D721Med (cell line): Measurements from ENCODE around the gene AGPAT3.

ENCODE experiments used
- DNase-seq: peaks from one replicate; pipeline ENCODE4 v3.0.0; 2011; ENCODE audit warnings: low spot score; ENCODE audit not compliant: insufficient read length
- FAIRE-seq: peaks from 2 replicates; lab custom pipeline; 2011; peaks lifted over from hg19 to GRCh38; lab: Jason Lieb, UNC
- TF ChIP-seq, protein P1 (sequence below): IDR thresholded peaks from 2 replicates; pipeline ENCODE4 v1.5.1; 2012; ENCODE audit warnings: mild to moderate bottlenecking, control low read depth; ENCODE audit not compliant: insufficient read depth; ENCODE audit errors: missing control alignments

The AGPAT3 gene

DNA sequence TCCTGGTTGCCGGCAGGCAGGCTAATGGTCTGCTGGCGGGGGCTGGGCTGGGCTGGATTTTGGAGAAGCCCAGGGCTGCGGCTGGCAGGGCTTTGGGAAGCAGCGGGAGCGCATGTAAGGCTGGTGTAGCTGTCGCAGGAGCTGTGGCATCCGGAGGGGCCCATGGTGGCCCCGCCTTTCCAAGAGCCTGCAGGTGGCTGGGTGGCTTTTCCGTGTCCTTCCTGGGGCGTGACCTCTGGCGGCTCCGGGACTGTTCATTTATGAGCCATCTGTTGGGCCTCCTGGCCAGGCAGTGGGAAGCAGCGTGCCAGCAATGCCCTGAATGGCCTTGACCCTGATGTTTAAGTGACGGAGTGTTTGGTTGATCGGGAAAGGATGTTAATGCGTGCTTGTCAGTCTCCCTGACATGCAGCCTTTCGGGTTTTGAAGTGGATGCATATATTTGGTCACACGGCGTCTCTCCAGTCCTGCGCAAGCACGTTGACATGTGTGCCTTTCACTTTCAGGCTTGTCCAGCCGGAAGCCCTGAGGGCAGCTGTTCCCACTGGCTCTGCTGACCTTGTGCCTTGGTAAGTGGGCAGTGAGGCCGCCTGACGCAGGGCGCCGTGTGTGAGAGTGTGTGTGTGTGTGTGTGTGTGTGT, 38.5 kb downstream of the AGPAT3 start:
- DNase-seq (no peak), FAIRE-seq (no peak)
- TF ChIP-seq, protein P1, sequence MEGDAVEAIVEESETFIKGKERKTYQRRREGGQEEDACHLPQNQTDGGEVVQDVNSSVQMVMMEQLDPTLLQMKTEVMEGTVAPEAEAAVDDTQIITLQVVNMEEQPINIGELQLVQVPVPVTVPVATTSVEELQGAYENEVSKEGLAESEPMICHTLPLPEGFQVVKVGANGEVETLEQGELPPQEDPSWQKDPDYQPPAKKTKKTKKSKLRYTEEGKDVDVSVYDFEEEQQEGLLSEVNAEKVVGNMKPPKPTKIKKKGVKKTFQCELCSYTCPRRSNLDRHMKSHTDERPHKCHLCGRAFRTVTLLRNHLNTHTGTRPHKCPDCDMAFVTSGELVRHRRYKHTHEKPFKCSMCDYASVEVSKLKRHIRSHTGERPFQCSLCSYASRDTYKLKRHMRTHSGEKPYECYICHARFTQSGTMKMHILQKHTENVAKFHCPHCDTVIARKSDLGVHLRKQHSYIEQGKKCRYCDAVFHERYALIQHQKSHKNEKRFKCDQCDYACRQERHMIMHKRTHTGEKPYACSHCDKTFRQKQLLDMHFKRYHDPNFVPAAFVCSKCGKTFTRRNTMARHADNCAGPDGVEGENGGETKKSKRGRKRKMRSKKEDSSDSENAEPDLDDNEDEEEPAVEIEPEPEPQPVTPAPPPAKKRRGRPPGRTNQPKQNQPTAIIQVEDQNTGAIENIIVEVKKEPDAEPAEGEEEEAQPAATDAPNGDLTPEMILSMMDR = no peak

DNA sequence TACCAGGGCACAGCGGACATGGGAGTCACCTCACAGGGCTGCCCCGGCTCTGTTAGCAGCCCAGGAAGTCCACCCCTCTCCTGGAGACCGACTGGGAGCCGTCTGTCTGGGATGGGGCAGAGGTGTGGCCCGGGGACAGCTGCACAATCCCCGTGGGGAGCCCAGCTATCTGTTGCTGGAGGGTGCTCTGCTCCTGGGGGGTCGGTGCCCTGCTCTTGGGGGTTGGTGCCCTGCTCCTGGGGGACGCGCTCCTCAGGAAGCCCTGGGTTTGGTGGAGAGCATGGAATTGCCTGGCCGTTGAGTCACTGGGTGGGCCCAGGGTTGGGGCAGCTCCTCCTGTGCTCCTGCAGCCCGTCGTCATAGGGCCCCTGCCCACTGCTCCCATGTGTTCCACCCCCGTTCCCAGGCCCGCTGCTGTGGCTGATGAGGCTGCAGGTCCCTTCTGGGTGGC, 39.3 kb downstream of the AGPAT3 start:
- TF ChIP-seq, protein P1 = no peak
- DNase-seq = no peak
- no peak for FAIRE-seq

DNA sequence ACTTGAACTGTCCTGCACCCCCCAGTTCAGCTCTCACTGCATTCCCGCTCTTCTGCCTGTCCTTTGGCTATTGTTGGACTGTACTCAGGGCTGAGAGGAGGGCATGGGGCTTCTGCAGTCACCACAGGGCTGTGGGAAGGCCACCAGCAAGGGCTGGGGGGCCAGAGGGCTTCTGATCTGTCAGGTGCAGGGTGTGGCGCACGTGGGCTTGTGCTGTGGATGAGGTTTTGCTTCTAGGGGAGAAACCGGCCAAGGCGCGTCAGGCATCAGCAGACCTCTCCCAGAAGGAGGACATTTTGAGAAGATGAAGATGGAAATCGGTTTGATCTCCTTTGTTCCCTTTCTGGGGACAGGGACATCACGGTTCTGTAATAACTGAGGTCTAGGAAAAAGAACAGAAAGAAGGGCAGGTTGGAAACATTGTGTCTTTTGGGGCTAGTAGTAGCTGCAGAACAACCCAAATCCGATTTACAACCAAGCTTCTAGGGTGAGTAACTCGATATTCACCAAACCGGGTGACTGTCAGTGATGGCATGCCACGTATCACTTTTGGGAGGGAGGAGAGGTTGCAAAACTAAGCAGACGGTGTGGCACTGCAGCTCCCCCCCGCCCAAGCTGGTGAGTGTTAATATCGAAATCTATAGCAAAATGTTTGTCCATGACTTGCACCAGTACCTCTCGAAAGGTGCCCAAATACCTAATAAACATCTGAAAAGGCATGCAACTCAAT, 40.9 kb downstream of the AGPAT3 start:
- DNase-seq (no peak), FAIRE-seq (no peak)
- TF ChIP-seq, protein P1 = no peak

DNA sequence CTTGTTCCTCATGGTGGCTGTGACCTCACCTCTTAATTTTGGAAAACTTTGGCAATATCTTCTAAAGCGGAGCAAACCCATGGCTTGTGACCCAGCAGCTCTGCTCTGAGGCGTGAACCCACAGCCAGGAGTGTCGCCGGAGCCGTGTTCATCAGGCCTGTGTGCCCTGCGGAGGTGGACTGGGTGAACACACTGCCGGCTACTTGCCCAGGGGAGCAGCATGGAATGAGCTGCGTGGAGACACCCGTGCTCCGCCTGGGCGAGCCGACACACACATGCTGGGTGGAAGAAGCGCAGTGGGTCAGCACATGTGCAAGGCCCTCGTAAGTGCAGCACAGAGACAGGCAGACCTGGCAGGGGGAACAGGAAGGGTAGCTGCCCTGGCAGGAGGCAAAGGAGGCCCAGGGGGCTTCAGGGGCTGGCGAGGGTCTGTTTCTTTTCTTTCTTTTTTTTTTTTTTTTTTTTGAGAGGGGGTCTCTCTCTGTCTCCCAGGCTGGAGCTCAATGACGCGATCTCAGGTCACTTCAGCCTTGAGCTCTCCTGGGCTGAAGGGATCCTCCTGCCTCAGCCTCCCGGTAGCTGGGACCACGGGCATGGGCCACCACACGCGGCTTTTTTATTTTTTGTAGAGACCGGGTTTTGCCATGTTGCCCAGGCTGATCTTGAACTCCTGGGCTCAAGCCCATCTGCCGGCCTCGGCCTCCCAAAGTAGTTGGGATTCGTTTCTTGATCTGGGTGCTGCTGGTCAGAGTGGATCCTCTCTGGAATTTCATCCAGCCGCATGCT, 41.8 kb downstream of the AGPAT3 start:
- FAIRE-seq = no peak
- no peak for DNase-seq
- TF ChIP-seq, protein P1 = no peak

DNA sequence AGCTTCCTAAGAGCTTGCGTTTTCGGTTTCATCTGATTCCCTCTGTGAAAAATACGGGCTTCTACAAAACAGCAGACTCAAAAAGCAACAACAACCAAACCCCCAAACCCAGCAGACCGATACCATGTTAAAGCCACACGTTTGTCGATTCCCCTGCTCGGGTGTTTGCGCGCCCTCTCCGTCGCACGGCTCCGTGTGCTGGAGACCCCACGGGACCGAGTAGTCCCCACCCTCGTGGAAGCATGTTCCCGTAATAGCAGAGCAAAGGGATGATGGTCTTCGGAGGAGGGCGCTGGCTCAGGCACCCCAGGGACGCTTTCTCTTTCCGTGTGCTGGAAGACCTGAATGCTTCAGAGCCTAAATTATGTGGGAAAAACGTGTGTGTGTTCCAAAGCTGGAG, 42.7 kb downstream of the AGPAT3 start:
- FAIRE-seq (no peak), DNase-seq (no peak)
- TF ChIP-seq, protein P1 = no peak

DNA sequence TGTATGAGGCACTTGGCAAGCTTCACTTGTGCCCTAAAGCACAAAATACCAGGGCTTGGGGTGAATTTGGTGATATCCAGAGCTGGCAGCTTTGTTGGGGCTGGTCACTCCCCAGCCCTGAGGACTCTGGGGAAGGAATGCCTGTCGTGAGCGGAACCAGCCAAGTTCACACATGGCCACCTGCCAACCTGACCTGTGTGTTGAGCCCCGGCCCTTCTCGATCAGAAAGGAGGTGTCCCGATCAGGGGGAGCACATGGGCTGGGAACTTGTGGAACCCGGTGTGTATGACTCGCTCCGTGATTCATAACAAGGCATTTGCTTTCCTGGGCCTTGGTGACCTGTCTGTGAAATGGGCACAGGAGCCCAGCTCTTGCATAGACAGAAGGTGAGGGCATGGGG, 43.1 kb downstream of the AGPAT3 start:
- FAIRE-seq (no peak), DNase-seq (no peak)
- TF ChIP-seq, protein P1 = no peak
